ENCODE measurements around the gene MUC21.
A peak's percentile ranks its signal among the peaks of the same experiment; 100 is the strongest.

DNA sequence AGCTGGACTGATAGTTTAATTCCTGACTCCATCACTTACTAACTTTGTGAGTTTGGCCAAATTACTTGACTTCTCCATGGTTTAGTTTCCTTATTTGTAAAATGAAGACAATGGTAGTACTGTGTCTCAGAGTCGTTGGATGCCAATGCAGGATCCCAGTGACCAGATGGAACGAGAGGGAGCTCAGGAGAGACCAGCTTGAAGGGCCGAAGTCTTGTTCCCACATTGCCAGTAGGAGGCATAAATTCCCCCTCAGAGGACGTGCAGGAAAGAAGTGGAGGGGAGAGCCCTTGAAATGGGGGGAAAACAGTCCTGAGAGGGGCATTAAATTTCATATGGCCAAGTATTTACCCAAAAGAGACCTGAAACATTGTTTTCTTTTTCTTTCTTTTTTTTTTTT lies 24.6 kb downstream of the MUC21 start:
- TF ChIP-seq EGR1 (conservative IDR thresholded peaks at IDR 0.05) (no peak), CTCF (IDR thresholded peaks at IDR 0.05 in 2 of 3, conservative IDR thresholded peaks at IDR 0.05 in 1 of 3; ENCODE audit: insufficient read depth in 2 of 3, low read depth in 1 of 3, low read length in 3 of 3) (peak; percentile 14 to 26 (median 23); a peak in 3 of 6 replicates), TRIM24 (IDR thresholded peaks at IDR 0.05) (no peak)
